ENCODE results near the gene F2.
"Not testable (repeated sequence)": the region's sequence is repeated elsewhere in the genome, so short reads cannot be mapped to it uniquely, and the experiment has no call there.

F2 gene

GRCh38 chr11:46719048-46719542 lies at the start of gene F2:
TSS of gene F2 (plus strand) at chr11:46719213. CDS start at chr11:46719236, 23 bp downstream.
- no peak for DNase-seq

DNA sequence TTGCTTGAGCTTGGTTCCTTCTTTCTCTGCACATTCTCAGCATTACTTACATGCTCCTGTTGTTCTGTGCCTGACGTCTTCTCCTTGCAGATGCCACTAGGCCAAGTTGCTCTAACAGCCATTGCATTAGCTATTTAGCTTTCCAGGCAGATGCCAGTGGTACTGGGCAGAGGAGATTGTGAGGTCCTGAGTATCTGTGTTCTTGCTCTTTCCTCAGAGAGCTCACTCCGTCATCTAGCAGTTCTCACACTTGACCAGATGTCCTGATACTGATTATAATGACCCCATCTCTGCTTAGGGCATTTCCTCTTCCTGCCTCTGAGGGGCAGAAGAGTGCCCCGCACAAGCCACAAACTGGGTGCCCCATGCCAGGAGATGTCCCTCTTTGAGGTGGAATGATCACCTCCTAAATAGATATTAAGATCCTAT lies 49.3 kb upstream of the F2 start:
- DNase-seq: no peak

DNA sequence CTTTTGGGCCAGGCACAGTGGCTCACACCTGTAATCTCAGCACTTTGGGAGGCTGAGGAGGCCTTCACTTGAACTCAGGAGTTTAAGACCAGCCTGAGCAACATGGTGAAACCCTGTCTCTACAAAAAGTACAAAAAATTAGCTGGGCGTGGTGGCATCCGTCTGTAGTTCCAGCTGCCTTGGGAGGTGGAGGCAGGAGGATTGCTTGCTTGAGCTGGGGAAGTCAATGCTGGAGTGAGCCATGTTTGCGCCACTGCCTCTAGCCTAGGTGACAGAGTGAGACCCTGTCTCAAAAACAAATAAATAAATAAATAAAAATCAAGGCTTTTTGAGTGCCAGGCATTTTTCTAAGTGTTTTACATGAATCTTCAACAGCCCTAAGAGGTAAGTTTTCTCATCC lies 48.5 kb upstream of the F2 start:
- not testable (repeated sequence) for DNase-seq

DNA sequence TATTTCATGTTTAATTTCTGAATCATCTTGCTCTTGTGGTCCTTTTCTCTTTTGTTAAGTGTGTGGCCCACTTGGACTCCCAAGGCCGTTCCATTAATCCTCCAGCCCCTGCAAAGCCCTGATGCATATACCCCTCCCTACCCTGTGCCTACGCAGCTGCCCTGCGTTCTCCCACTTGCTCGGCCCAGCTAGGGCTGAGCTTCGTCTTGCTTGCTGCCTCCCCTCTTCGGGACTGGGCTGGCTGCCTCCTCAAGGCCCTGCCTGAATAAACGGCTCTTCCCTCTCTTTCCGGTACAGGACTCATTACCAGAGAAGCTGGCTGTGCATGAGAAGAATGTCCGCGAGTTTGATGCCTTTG lies 47.1 kb upstream of the F2 start:
- DNase-seq: no peak

DNA sequence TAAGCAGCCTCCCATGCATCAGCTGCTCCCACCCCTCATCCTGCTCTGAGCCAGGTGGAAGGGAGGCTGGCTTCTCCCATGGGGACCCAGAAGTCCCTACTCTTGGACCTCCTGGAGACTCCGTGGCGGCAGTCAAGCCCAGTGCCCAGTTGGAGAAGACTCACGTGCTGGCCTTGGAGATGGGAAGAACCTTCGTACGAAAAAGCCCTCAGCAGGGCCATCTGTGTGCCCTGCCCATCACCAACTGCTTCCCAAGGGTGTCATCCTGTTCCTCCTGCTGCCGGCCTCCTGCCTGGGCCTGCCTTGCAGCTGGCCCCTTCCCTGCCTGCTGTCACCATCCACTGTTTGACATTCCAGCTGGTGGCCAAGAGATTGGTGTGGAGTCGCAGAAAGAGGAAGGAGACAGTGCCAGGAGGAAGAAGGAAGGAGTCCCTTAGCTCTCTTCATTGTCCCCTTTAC lies 46.6 kb upstream of the F2 start:
- no peak for DNase-seq

- DNase-seq: no peak
These were observed 45.1 kb upstream of the F2 start for GRCh38 chr11:46673713-46674462.

- DNase-seq: no peak
These were observed 44.3 kb upstream of the F2 start for GRCh38 chr11:46674463-46675287.

- no peak for DNase-seq
These were observed 43.6 kb upstream of the F2 start for GRCh38 chr11:46675288-46675851.

GRCh38 chr11:46675949-46676348 lies 43.1 kb upstream of the F2 start:
- DNase-seq: no peak

DNA sequence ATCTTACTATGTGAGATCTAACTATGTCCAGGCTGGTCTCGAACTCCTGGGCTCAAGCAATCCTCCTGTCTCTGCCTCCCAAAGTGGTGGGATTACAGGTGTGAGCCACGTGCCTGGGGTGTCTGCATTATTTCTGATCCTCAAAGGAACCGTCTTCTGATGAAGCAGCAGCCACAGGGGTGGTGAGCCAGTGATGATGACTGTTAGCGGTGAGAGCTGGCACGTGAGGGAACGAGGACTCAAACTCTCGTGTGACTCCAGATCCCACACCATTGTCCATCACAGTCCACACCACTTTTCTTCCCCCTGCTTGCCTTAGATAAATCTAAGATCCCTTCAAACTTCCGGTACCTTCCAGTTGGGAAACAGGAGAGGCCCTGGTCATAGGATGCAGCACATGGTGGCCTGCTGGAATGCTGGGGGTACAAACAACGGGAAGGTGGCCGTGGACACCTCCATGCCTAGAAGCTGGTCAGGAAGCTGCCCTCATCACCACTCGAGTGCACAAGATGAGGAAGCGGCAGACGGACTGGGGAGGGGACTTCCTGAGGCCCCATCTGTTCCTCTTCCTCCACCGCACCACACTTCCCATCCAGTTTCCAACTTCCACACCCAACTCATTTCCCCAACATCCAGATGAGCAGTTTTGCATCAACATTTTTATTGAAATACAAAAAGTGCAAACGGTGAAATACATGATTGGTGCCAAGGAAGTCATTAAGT lies 42.4 kb upstream of the F2 start:
- no peak for DNase-seq

- no peak for DNase-seq
These were observed 41.8 kb upstream of the F2 start for GRCh38 chr11:46677169-46677568.

- no peak for DNase-seq
These were observed 40.8 kb upstream of the F2 start for GRCh38 chr11:46677991-46678740.

GRCh38 chr11:46678741-46679130 lies 40.3 kb upstream of the F2 start:
- DNase-seq: no peak

DNA sequence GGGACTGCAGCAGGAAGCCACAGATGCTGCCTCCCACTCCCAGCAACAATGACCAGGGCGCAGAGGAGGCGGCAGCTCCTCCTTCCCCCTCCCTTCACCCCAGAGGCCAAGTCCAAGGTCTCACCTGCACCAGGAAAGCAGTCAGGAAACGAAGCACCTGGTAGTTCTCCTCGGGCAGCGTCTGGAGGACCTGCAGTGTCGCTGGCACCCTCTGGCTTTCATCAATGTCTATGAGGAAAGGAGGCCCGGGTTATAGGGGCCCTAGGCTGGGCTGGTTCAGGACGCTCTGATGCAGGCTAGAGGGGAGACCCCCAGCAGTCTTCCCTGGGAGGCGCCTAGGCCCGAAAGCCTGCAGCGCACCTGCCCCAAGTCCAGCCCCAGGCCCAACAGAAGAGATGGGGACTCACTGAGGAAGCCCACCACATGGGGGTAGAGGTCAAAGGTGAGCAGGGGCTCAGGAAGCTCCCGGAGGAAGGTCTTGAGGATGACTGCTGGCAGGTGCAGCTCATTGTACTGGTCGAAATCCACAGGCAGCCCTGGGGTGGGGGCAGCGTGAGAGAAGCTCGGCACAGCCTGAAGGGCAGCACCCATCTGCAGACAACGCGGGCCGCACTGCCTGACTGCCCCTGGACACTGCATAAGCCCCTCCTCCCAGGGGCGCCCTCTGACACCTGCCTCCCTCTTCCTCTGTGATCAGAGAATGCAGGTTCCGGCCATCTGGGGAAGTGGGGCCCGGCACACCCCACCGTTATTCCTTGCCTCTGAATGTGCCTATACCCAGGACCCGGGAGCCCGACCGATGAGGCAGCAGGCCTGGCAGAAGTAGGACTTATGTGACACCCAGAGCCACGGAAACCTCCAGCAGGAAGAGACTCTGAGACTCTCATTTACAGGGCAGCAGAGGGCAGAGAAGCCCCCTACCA lies 39.5 kb upstream of the F2 start:
- DNase-seq: no peak

DNA sequence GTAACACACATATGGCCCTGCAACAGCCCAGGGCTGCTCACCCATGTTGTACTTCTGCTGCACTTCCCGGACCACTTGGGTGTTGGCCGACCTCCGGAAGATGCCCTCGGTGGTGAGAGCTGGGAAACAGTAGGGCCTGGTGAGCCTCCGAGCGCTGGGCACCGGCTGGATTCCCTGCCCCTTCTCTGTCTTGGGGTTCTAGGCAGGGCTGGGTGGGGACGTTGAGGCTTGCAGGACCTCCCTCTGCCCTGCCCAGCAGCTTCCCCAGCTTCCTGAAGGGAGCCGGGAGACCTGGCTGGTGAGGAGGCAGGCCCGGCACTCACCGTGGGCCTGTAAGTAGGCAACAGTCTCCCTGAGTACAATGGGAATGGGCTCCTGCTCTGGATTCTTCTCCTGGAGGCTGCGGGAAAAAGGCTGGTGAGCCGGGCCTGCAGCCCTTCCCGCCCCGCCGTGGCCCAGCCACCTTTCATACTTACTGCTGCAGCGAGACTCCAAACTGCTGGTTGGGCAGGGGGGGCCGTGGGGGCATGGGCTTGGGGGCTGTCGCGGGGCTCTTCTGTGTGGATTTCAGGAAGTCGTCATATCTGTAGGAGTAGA lies 38.8 kb upstream of the F2 start:
- DNase-seq: no peak

DNA sequence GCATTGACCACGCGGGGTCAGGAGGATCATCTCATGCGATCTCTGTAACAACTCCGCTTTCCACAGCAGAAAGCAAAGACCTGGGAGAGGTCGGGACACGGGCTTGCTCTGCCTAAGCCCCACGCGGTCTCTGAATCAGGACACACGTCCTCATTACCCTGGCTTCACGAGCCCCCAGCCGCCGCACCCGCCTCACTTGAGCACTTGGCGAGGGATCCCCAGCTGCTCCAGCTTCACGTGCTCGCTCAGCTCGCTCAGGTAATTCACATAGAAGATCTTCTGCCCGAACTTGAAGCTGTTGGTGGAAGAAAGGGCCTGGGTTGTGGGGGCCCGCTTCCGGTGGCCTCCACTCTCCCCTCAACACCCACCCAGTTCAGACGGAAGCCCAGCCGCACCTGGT lies 38.2 kb upstream of the F2 start:
- no peak for DNase-seq

- no peak for DNase-seq
These were observed 37.2 kb upstream of the F2 start for GRCh38 chr11:46681814-46682213.

- no peak for DNase-seq
These were observed 36.0 kb upstream of the F2 start for GRCh38 chr11:46682773-46683752.

DNA sequence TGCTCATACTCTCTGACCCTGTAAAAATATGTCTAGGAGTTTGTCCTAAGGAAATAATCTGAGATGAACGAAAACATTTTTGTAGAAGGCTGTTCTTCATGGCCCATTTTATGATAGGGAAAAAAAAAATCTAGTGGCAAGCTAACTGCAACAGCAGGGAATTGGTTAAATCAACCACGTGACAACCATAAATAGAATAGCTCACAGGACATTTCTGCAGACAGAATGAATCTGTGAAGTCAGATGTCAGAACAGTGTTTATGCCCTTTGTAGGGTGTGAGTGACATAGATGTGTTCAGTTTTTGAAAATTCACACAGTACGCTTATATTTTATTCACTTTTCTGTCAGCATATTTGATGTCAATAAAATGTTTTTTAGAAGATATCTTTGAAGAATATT lies 34.6 kb upstream of the F2 start:
- DNase-seq: no peak

Measured in activated CD4-positive, alpha-beta T cell treated with anti-CD3 and anti-CD28 coated beads, Interleukin-2, amount 50 U/mL, for 48 hours (primary cell).